ENCODE results near the gene JPH4.

DNA sequence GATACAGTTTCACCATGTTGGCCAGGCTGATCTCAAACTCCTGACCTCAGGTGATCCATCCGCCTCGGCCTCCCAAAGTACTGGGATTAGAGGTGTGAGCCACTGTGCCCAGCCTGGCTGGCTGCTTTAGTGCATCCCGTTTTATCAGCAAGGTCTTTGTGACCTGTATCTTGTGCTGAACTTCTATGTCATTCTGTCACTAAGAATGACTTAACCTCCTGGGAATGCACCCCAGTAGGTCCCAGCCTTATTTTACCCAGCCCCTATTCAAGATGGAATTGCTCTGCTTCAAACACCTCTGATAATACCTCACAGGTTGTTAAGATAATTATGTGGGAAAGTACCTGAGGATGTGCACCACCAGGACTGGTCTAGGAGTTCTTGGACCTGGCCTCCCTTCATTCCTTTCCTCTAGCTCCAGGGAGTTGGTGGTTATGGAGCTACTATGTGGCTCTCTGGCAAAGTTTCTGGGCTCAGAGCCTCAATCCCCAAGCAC lies 26.1 kb upstream of the JPH4 start:
- TF ChIP-seq EZH2 (IDR thresholded peaks at IDR 0.05) (no peak), CTCF (IDR thresholded peaks at IDR 0.05) (no peak)
